Measurements from ENCODE around the gene DCAF17.
"Not testable (repeated sequence)": the region's sequence is repeated elsewhere in the genome, so short reads cannot be mapped to it uniquely, and the experiment has no call there.

DCAF17 gene

GRCh38 chr2:171460537-171460936 is 26.5 kb downstream of the DCAF17 start:
- DNase-seq, result no peak

- no peak for DNase-seq
Measured at GRCh38 chr2:171469176-171469575, 35.1 kb downstream of the DCAF17 start.

- no peak for DNase-seq
Measured at GRCh38 chr2:171470129-171470528, 36.1 kb downstream of the DCAF17 start.

GRCh38 chr2:171475979-171476378 is 42.0 kb downstream of the DCAF17 start:
- no peak for DNase-seq

- DNase-seq, result no peak
Measured at GRCh38 chr2:171478345-171478744, 44.3 kb downstream of the DCAF17 start.

- no peak for DNase-seq
Measured at GRCh38 chr2:171479154-171479814, 45.3 kb downstream of the DCAF17 start.

GRCh38 chr2:171480908-171481307 is 46.9 kb downstream of the DCAF17 start:
- no peak for DNase-seq

- DNase-seq, result no peak
Measured at GRCh38 chr2:171482308-171482707, 48.3 kb downstream of the DCAF17 start.

- DNase-seq, result no peak
Measured at GRCh38 chr2:171482877-171483276, 48.9 kb downstream of the DCAF17 start.

- DNase-seq, result no peak
Measured at GRCh38 chr2:171483793-171484192, 49.8 kb downstream of the DCAF17 start.

GRCh38 chr2:171485116-171485515 is 51.1 kb downstream of the DCAF17 start:
- DNase-seq, result no peak

GRCh38 chr2:171487201-171487600 is 53.2 kb downstream of the DCAF17 start:
- no peak for DNase-seq

- DNase-seq, result no peak
Measured at GRCh38 chr2:171487803-171488259, 53.8 kb downstream of the DCAF17 start.

- DNase-seq, result no peak
Measured at GRCh38 chr2:171490577-171490976, 56.6 kb downstream of the DCAF17 start.

GRCh38 chr2:171491292-171491691 is 57.3 kb downstream of the DCAF17 start:
- DNase-seq, result no peak

GRCh38 chr2:171492664-171493063 is 58.6 kb downstream of the DCAF17 start:
- DNase-seq, result no peak

GRCh38 chr2:171497664-171498063 is 63.6 kb downstream of the DCAF17 start:
- DNase-seq, result not testable (repeated sequence)

- no peak for DNase-seq
Measured at GRCh38 chr2:171505374-171505773, 71.3 kb downstream of the DCAF17 start.

- no peak for DNase-seq
Measured at GRCh38 chr2:171509945-171510731, 76.1 kb downstream of the DCAF17 start.

- no peak for DNase-seq
Measured at GRCh38 chr2:171512014-171512413, 78.0 kb downstream of the DCAF17 start.

- DNase-seq, result no peak
Measured at GRCh38 chr2:171512683-171513195, 78.7 kb downstream of the DCAF17 start.

- DNase-seq, result no peak
Measured at GRCh38 chr2:171513719-171514160, 79.7 kb downstream of the DCAF17 start.

GRCh38 chr2:171514908-171515582 is 81.0 kb downstream of the DCAF17 start:
- no peak for DNase-seq
